Adipocyte (in vitro differentiated cells): Measurements from ENCODE around the gene CYB5D1.
A peak's percentile ranks its signal among the peaks of the same experiment; 100 is the strongest.

Source experiments
- DNase-seq: peaks from one replicate; pipeline ENCODE4 v3.0.0-alpha.2; 2015; ENCODE audit warnings: low read depth
- H3K27me3 ChIP-seq: replicated peaks from 2 replicates; pipeline ENCODE4 v1.7.0; 2013; ENCODE audit warnings: mild to moderate bottlenecking, low read length, moderate library complexity; ENCODE audit not compliant: control insufficient read depth, insufficient read depth
- H3K36me3 ChIP-seq: 2 replicates; pipeline ENCODE4 v1.7.0; 2013; ENCODE audit warnings: low read length, mild to moderate bottlenecking, moderate library complexity; ENCODE audit not compliant: control insufficient read depth, insufficient read depth, severe bottlenecking
- H3K4me1 ChIP-seq: 2 replicates; pipeline ENCODE4 v1.7.0; 2013; ENCODE audit warnings: mild to moderate bottlenecking, low read length, moderate library complexity; ENCODE audit not compliant: control insufficient read depth, insufficient read depth
- H3K4me3 ChIP-seq: 2 replicates; pipeline ENCODE4 v1.7.0; 2013; ENCODE audit warnings: mild to moderate bottlenecking, low read length, moderate library complexity
- H3K9ac ChIP-seq: 2 replicates; pipeline ENCODE4 v1.7.0; 2013; ENCODE audit warnings: mild to moderate bottlenecking, low read length, moderate library complexity
- H3K9me3 ChIP-seq: 2 replicates; pipeline ENCODE4 v1.7.0; 2013; ENCODE audit warnings: mild to moderate bottlenecking, low read length, moderate library complexity; ENCODE audit not compliant: control insufficient read depth

Gene CYB5D1

GRCh38 chr17:7848131-7848579 lies 9.6 kb upstream of the CYB5D1 start:
- H3K36me3 ChIP-seq, result peaks cover 45% of the 10 kb centered on the region
- H3K4me3 ChIP-seq, result no peak overlapping the region
- H3K9ac ChIP-seq, result no peak overlapping the region
- no peaks in the 10 kb centered on the region for H3K9me3 ChIP-seq
- no peak for DNase-seq
- H3K4me1 ChIP-seq, result peaks cover 9% of the 10 kb centered on the region
- H3K27me3 ChIP-seq, result no peaks in the 10 kb centered on the region

GRCh38 chr17:7848739-7849129 lies 9.1 kb upstream of the CYB5D1 start:
- Histone ChIP-seq H3K4me1 (peaks cover 9% of the 10 kb centered on the region), H3K27me3 (no peaks in the 10 kb centered on the region), H3K9ac (no peak overlapping the region), H3K36me3 (peaks cover 48% of the 10 kb centered on the region), H3K4me3 (no peak overlapping the region), H3K9me3 (no peaks in the 10 kb centered on the region)
- no peak for DNase-seq

GRCh38 chr17:7849130-7849750 lies 8.6 kb upstream of the CYB5D1 start:
- no peak for DNase-seq
- H3K36me3 ChIP-seq, result peaks cover 48% of the 10 kb centered on the region

GRCh38 chr17:7849751-7850504 lies 7.9 kb upstream of the CYB5D1 start:
- H3K9ac ChIP-seq, result peak overlapping the region; percentile 1
- H3K4me3 ChIP-seq, result no peak overlapping the region
- DNase-seq, result no peak
- peaks cover 48% of the 10 kb centered on the region for H3K36me3 ChIP-seq
- H3K27me3 ChIP-seq, result no peaks in the 10 kb centered on the region
- peaks cover 9% of the 10 kb centered on the region for H3K4me1 ChIP-seq
- no peaks in the 10 kb centered on the region for H3K9me3 ChIP-seq

More at GRCh38 chr17:7849130-7849750, 8.6 kb upstream of the CYB5D1 start:
- Histone ChIP-seq H3K4me3 (no peak overlapping the region), H3K27me3 (no peaks in the 10 kb centered on the region), H3K4me1 (peaks cover 9% of the 10 kb centered on the region), H3K9ac (no peak overlapping the region), H3K9me3 (no peaks in the 10 kb centered on the region)

- no peak for DNase-seq
- Histone ChIP-seq H3K9ac (peak overlapping the region; percentile 13), H3K9me3 (no peaks in the 10 kb centered on the region), H3K27me3 (no peaks in the 10 kb centered on the region), H3K4me1 (peaks cover 9% of the 10 kb centered on the region), H3K4me3 (no peak overlapping the region), H3K36me3 (peaks cover 48% of the 10 kb centered on the region)
Measured at GRCh38 chr17:7850701-7851437, 6.9 kb upstream of the CYB5D1 start.

- DNase-seq, result peak; percentile 93
- Histone ChIP-seq H3K4me1 (peaks cover 16% of the 10 kb centered on the region), H3K27me3 (no peaks in the 10 kb centered on the region), H3K4me3 (no peak overlapping the region), H3K9ac (no peak overlapping the region), H3K9me3 (no peaks in the 10 kb centered on the region), H3K36me3 (peaks cover 44% of the 10 kb centered on the region)
Measured at GRCh38 chr17:7851438-7852261, 6.2 kb upstream of the CYB5D1 start.

GRCh38 chr17:7852262-7852670 lies 5.5 kb upstream of the CYB5D1 start:
- no peaks in the 10 kb centered on the region for H3K9me3 ChIP-seq
- H3K36me3 ChIP-seq, result peaks cover 41% of the 10 kb centered on the region
- DNase-seq, result no peak
- H3K4me1 ChIP-seq, result peaks cover 17% of the 10 kb centered on the region
- no peak overlapping the region for H3K4me3 ChIP-seq
- H3K27me3 ChIP-seq, result no peaks in the 10 kb centered on the region
- no peak overlapping the region for H3K9ac ChIP-seq

GRCh38 chr17:7852919-7853690 lies 4.7 kb upstream of the CYB5D1 start:
- no peak for DNase-seq
- no peak overlapping the region for H3K4me3 ChIP-seq
- peaks cover 41% of the 10 kb centered on the region for H3K36me3 ChIP-seq
- H3K27me3 ChIP-seq, result no peaks in the 10 kb centered on the region
- peaks cover 17% of the 10 kb centered on the region for H3K4me1 ChIP-seq
- no peak overlapping the region for H3K9ac ChIP-seq
- no peaks in the 10 kb centered on the region for H3K9me3 ChIP-seq

- Histone ChIP-seq H3K9me3 (no peaks in the 10 kb centered on the region), H3K4me3 (no peak overlapping the region), H3K9ac (no peak overlapping the region), H3K4me1 (peaks cover 21% of the 10 kb centered on the region), H3K27me3 (no peaks in the 10 kb centered on the region), H3K36me3 (peaks cover 41% of the 10 kb centered on the region)
- no peak for DNase-seq
Measured at GRCh38 chr17:7853691-7854038, 4.1 kb upstream of the CYB5D1 start.

- DNase-seq, result no peak
- H3K4me3 ChIP-seq, result no peak overlapping the region
- H3K36me3 ChIP-seq, result peaks cover 40% of the 10 kb centered on the region
- peaks cover 26% of the 10 kb centered on the region for H3K4me1 ChIP-seq
- H3K9me3 ChIP-seq, result no peaks in the 10 kb centered on the region
- H3K27me3 ChIP-seq, result no peaks in the 10 kb centered on the region
- H3K9ac ChIP-seq, result no peak overlapping the region
Measured at GRCh38 chr17:7854078-7854777, 3.6 kb upstream of the CYB5D1 start.
